ENCODE results near the gene TM4SF20.
A peak's percentile ranks its signal among the peaks of the same experiment; 100 is the strongest.

Gene TM4SF20

GRCh38 chr2:227377467-227378351, 1.4 kb downstream of the TM4SF20 start:
- TF ChIP-seq CTCF (IDR thresholded peaks at IDR 0.05; ENCODE audit: low read length), result peak; percentile 20; the same call in 1 of the 2 replicates
- no peak for TF ChIP-seq EZH2 (IDR thresholded peaks at IDR 0.05; ENCODE audit: borderline replicate concordance, low read length)
- Histone ChIP-seq H3K9ac (ENCODE audit: low read length) (no peak overlapping the region), H3K27me3 (ENCODE audit: insufficient read depth, low read length) (no peaks in the 10 kb centered on the region), H3K4me1 (ENCODE audit: insufficient read depth, low read length, severe bottlenecking) (no peaks in the 10 kb centered on the region), H3K9me3 (ENCODE audit: low read length) (no peaks in the 10 kb centered on the region), H2AFZ (ENCODE audit: low read length) (no peak overlapping the region), H3K9me2 (ENCODE audit: low read depth, low read length) (no peaks in the 10 kb centered on the region), H3K4me3 (ENCODE audit: low read depth, low read length, poor library complexity, severe bottlenecking) (no peak overlapping the region), H3K27ac (ENCODE audit: low read depth, low read length, poor library complexity, severe bottlenecking) (no peak overlapping the region), H3K36me3 (ENCODE audit: insufficient read depth, low read length) (no peaks in the 10 kb centered on the region), H4K20me1 (ENCODE audit: insufficient read depth, low read length) (no peaks in the 10 kb centered on the region), H3K79me2 (ENCODE audit: insufficient read depth, low read length) (no peaks in the 10 kb centered on the region), H3F3A (ENCODE audit: insufficient read depth, low read length) (no peaks in the 10 kb centered on the region), H3K4me2 (ENCODE audit: low read length) (no peak overlapping the region)

GRCh38 chr2:227376656-227377396, 2.3 kb downstream of the TM4SF20 start:
- Histone ChIP-seq H3K36me3 (ENCODE audit: insufficient read depth, low read length) (no peaks in the 10 kb centered on the region), H3K4me1 (ENCODE audit: insufficient read depth, low read length, severe bottlenecking) (no peaks in the 10 kb centered on the region), H3K9me3 (ENCODE audit: low read length) (no peaks in the 10 kb centered on the region), H3K9me2 (ENCODE audit: low read depth, low read length) (no peaks in the 10 kb centered on the region), H3K4me3 (ENCODE audit: low read depth, low read length, poor library complexity, severe bottlenecking) (no peak overlapping the region), H3K27ac (ENCODE audit: low read depth, low read length, poor library complexity, severe bottlenecking) (no peak overlapping the region), H3K79me2 (ENCODE audit: insufficient read depth, low read length) (no peaks in the 10 kb centered on the region), H4K20me1 (ENCODE audit: insufficient read depth, low read length) (no peaks in the 10 kb centered on the region), H2AFZ (ENCODE audit: low read length) (no peak overlapping the region), H3K4me2 (ENCODE audit: low read length) (no peak overlapping the region), H3K27me3 (ENCODE audit: insufficient read depth, low read length) (no peaks in the 10 kb centered on the region), H3K9ac (ENCODE audit: low read length) (no peak overlapping the region), H3F3A (ENCODE audit: insufficient read depth, low read length) (no peaks in the 10 kb centered on the region)
- TF ChIP-seq EZH2 (IDR thresholded peaks at IDR 0.05; ENCODE audit: borderline replicate concordance, low read length) (no peak), CTCF (IDR thresholded peaks at IDR 0.05; ENCODE audit: low read length) (no peak)

- H4K20me1 ChIP-seq (ENCODE audit: insufficient read depth, low read length), result no peaks in the 10 kb centered on the region
- no peak overlapping the region for H3K27ac ChIP-seq (ENCODE audit: low read depth, low read length, poor library complexity, severe bottlenecking)
- H3K36me3 ChIP-seq (ENCODE audit: insufficient read depth, low read length), result no peaks in the 10 kb centered on the region
- H3K4me1 ChIP-seq (ENCODE audit: insufficient read depth, low read length, severe bottlenecking), result no peaks in the 10 kb centered on the region
- no peaks in the 10 kb centered on the region for H3K79me2 ChIP-seq (ENCODE audit: insufficient read depth, low read length)
- H3K9me3 ChIP-seq (ENCODE audit: low read length), result no peaks in the 10 kb centered on the region
- no peak overlapping the region for H2AFZ ChIP-seq (ENCODE audit: low read length)
- no peak overlapping the region for H3K4me2 ChIP-seq (ENCODE audit: low read length)
- no peak for TF ChIP-seq EZH2 (IDR thresholded peaks at IDR 0.05; ENCODE audit: borderline replicate concordance, low read length)
- TF ChIP-seq CTCF (IDR thresholded peaks at IDR 0.05; ENCODE audit: low read length), result no peak
- no peaks in the 10 kb centered on the region for H3F3A ChIP-seq (ENCODE audit: insufficient read depth, low read length)
- H3K4me3 ChIP-seq (ENCODE audit: low read depth, low read length, poor library complexity, severe bottlenecking), result no peak overlapping the region
- H3K27me3 ChIP-seq (ENCODE audit: insufficient read depth, low read length), result no peaks in the 10 kb centered on the region
- H3K9ac ChIP-seq (ENCODE audit: low read length), result no peak overlapping the region
- H3K9me2 ChIP-seq (ENCODE audit: low read depth, low read length), result no peaks in the 10 kb centered on the region
These were observed 4.9 kb downstream of the TM4SF20 start for GRCh38 chr2:227374158-227374557.
